Measurements from ENCODE around the gene B4GALNT2.

The B4GALNT2 gene

GRCh38 chr17:49108318-49108717, 24.3 kb upstream of the B4GALNT2 start:
- no peak overlapping the region for H3K9ac ChIP-seq (ENCODE audit: low read length)
- H3K4me2 ChIP-seq (ENCODE audit: low read depth, low read length, poor library complexity, severe bottlenecking): no peak overlapping the region
- no peak for TF ChIP-seq EZH2phosphoT487 (conservative IDR thresholded peaks at IDR 0.05; ENCODE audit: low read length)
- TF ChIP-seq, protein P1, sequence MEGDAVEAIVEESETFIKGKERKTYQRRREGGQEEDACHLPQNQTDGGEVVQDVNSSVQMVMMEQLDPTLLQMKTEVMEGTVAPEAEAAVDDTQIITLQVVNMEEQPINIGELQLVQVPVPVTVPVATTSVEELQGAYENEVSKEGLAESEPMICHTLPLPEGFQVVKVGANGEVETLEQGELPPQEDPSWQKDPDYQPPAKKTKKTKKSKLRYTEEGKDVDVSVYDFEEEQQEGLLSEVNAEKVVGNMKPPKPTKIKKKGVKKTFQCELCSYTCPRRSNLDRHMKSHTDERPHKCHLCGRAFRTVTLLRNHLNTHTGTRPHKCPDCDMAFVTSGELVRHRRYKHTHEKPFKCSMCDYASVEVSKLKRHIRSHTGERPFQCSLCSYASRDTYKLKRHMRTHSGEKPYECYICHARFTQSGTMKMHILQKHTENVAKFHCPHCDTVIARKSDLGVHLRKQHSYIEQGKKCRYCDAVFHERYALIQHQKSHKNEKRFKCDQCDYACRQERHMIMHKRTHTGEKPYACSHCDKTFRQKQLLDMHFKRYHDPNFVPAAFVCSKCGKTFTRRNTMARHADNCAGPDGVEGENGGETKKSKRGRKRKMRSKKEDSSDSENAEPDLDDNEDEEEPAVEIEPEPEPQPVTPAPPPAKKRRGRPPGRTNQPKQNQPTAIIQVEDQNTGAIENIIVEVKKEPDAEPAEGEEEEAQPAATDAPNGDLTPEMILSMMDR (IDR thresholded peaks at IDR 0.05; ENCODE audit: insufficient read depth, low read length, poor library complexity, severe bottlenecking): no peak
- no peaks in the 10 kb centered on the region for H3K9me3 ChIP-seq (ENCODE audit: insufficient read depth, low read length)
- no peaks in the 10 kb centered on the region for H3K9me2 ChIP-seq (replicated peaks; ENCODE audit: insufficient read depth, low read length)
- H3K36me3 ChIP-seq (ENCODE audit: low read length): no peaks in the 10 kb centered on the region
- H3F3A ChIP-seq (ENCODE audit: insufficient read depth): no peaks in the 10 kb centered on the region
- no peaks in the 10 kb centered on the region for H4K20me1 ChIP-seq (ENCODE audit: low read depth, low read length)
- no peaks in the 10 kb centered on the region for H3K27me3 ChIP-seq (ENCODE audit: low read length)
- H3K27ac ChIP-seq (ENCODE audit: low read depth, low read length): no peak overlapping the region
- no peak overlapping the region for H3K4me3 ChIP-seq (ENCODE audit: insufficient read depth, low read length, poor library complexity, severe bottlenecking)
- no peaks in the 10 kb centered on the region for H3K79me2 ChIP-seq (ENCODE audit: insufficient read depth, low read length)
- H2AFZ ChIP-seq (ENCODE audit: low read depth, low read length, severe bottlenecking): no peak overlapping the region

DNA sequence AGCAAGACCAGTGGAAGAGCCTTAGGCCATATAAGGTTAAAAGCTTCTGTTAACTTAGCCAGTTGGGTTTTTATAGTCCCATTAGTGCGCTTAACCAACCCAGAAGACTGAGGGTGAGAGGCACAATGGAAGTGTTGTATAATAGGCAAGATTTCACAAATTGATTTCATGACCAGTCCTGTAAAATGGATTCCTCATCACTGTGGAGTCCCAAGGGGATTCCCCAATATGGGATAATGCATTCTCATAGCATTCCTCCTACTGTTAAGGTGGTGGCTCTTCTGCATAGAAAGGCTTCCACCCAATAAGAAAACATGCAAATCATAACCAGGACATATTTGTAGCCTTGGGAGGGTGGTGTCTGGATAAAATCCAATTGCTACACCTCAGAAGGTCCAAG, 22.1 kb upstream of the B4GALNT2 start:
- no peaks in the 10 kb centered on the region for H3K36me3 ChIP-seq (ENCODE audit: low read length)
- H3K27ac ChIP-seq (ENCODE audit: low read depth, low read length): no peak overlapping the region
- H3F3A ChIP-seq (ENCODE audit: insufficient read depth): no peaks in the 10 kb centered on the region
- no peak for TF ChIP-seq EZH2phosphoT487 (conservative IDR thresholded peaks at IDR 0.05; ENCODE audit: low read length)
- TF ChIP-seq, protein P1 (IDR thresholded peaks at IDR 0.05; ENCODE audit: insufficient read depth, low read length, poor library complexity, severe bottlenecking): no peak
- no peak overlapping the region for H3K9ac ChIP-seq (ENCODE audit: low read length)
- no peaks in the 10 kb centered on the region for H4K20me1 ChIP-seq (ENCODE audit: low read depth, low read length)
- H3K79me2 ChIP-seq (ENCODE audit: insufficient read depth, low read length): no peaks in the 10 kb centered on the region
- no peak overlapping the region for H3K4me2 ChIP-seq (ENCODE audit: low read depth, low read length, poor library complexity, severe bottlenecking)
- no peaks in the 10 kb centered on the region for H3K27me3 ChIP-seq (ENCODE audit: low read length)
- H3K9me3 ChIP-seq (ENCODE audit: insufficient read depth, low read length): no peaks in the 10 kb centered on the region
- no peaks in the 10 kb centered on the region for H3K9me2 ChIP-seq (replicated peaks; ENCODE audit: insufficient read depth, low read length)
- H3K4me3 ChIP-seq (ENCODE audit: insufficient read depth, low read length, poor library complexity, severe bottlenecking): no peak overlapping the region
- H2AFZ ChIP-seq (ENCODE audit: low read depth, low read length, severe bottlenecking): no peak overlapping the region

DNA sequence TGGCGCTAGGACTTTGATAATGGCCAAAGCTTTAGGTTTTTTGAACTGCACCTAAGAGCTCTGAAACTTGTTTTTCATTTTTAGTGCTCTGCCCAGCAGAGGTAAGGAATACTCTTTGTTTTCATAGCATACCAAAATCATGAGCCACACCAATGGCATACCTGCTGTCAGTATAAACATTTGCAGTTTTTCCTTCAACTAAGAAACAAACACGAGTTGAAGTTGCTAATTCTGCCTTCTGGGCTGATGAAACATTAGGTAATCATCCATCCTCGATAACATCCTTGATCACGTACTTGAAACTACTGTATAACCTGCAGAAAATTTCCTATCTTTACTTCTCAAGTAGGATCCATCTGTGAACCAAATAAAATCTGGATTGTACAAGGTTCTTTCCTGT, 20.6 kb upstream of the B4GALNT2 start:
- no peaks in the 10 kb centered on the region for H3K79me2 ChIP-seq (ENCODE audit: insufficient read depth, low read length)
- H3F3A ChIP-seq (ENCODE audit: insufficient read depth): no peaks in the 10 kb centered on the region
- no peak overlapping the region for H3K27ac ChIP-seq (ENCODE audit: low read depth, low read length)
- H3K27me3 ChIP-seq (ENCODE audit: low read length): no peaks in the 10 kb centered on the region
- no peak overlapping the region for H3K4me2 ChIP-seq (ENCODE audit: low read depth, low read length, poor library complexity, severe bottlenecking)
- no peak overlapping the region for H3K9ac ChIP-seq (ENCODE audit: low read length)
- no peaks in the 10 kb centered on the region for H4K20me1 ChIP-seq (ENCODE audit: low read depth, low read length)
- H3K4me3 ChIP-seq (ENCODE audit: insufficient read depth, low read length, poor library complexity, severe bottlenecking): no peak overlapping the region
- H3K9me3 ChIP-seq (ENCODE audit: insufficient read depth, low read length): no peaks in the 10 kb centered on the region
- TF ChIP-seq, protein P1 (IDR thresholded peaks at IDR 0.05; ENCODE audit: insufficient read depth, low read length, poor library complexity, severe bottlenecking): no peak
- TF ChIP-seq EZH2phosphoT487 (conservative IDR thresholded peaks at IDR 0.05; ENCODE audit: low read length): no peak
- no peaks in the 10 kb centered on the region for H3K36me3 ChIP-seq (ENCODE audit: low read length)
- no peak overlapping the region for H2AFZ ChIP-seq (ENCODE audit: low read depth, low read length, severe bottlenecking)
- H3K9me2 ChIP-seq (replicated peaks; ENCODE audit: insufficient read depth, low read length): no peaks in the 10 kb centered on the region
